CD4-positive, alpha-beta T cell treated with Interleukin-17A for 4 hours (primary cell): ENCODE measurements around the gene UBA3.

Experiments
- DNase-seq: peaks from one replicate; pipeline ENCODE4 v3.0.0-alpha.2; 2020; ENCODE audit warnings: mixed read lengths

Gene UBA3

DNA sequence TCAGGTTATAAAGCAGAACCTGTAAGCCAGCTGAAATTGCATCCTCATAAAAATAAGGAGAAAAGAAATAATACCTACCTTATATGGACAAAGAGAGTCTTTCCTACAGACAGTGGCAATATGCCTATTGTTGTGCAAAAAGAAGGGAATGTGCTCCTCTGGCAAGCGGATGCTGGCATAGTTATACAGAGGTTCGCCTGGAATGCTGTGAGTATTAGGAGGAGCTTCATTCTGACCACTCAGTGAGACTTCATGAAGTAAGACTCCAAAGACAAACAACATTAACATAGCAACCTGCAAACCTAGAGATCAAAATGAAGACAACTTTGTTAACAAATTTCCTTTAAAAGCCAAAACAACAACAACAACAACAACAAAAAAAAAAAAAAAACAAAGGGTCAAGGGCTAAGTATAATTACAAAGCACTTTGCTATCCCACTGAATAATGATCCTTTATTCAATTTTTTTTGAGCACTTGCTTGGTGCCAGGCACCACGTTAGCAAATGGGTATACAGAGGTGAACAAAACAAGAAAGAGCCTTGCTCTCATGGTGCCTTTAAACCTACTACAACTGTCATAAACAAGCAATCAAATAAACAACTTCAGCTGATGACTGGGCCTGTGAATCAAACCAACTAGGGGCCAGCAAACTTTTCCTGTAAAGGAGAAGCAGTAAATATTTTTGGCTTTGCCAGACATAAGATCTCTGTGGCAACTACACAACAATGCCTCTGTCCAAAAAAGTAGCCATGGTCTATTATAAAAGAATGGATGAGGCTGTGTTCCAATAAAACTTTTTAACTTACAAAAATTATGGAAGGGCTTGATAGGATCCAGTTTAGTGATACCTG is 70.4 kb downstream of the UBA3 start:
- DNase-seq: no peak

DNA sequence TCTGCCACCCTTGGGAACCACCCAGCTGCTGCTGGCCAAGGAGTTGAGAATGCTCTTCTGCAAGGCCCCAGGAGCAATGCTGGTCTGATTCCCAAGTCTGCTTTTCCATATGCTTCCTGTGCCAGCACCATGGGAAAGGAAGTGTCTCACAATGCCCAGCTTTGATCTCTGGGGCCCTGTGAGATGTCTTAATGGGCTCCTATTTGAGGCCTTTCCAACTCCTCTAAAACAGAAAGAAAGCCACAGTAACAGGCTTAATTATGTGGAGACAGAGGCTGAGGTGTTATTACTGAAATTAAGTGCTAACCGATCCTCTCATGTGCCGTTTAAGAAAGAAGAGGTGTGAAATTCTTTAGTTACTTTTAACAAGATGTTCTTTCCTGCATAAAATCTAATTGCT is 71.2 kb downstream of the UBA3 start:
- DNase-seq: no peak

DNA sequence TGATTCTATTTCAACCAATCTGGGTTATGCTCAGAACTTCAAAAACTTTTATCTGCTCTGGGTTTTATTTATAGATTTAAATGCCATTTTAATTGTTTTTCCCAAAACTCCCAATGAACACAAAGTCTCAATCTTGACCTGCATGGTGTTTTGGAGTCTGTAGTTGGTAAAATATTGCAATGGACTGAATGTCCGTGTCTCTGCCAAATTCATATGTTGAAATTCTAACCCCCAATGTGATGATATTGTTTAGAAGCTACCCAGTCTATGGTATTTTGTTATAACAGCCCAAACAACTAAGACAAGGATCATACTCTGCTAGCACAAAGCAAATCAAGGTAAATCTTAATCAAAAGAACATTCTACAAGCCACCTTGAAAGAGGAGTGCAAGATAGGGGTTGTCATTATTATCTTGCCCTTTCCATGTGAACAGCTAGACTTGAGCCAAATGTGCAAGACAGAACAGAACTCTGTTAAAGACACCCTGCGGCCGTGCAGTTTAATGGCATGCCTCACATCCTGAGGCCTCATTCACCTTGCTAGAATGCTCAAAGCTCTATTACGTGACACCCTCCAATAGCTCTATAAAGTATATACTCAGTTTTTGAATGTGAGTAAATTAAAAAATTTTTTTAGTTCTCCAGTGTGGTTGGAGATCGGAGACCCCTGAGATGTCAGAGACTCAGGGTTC is 74.2 kb downstream of the UBA3 start:
- DNase-seq: no peak

DNA sequence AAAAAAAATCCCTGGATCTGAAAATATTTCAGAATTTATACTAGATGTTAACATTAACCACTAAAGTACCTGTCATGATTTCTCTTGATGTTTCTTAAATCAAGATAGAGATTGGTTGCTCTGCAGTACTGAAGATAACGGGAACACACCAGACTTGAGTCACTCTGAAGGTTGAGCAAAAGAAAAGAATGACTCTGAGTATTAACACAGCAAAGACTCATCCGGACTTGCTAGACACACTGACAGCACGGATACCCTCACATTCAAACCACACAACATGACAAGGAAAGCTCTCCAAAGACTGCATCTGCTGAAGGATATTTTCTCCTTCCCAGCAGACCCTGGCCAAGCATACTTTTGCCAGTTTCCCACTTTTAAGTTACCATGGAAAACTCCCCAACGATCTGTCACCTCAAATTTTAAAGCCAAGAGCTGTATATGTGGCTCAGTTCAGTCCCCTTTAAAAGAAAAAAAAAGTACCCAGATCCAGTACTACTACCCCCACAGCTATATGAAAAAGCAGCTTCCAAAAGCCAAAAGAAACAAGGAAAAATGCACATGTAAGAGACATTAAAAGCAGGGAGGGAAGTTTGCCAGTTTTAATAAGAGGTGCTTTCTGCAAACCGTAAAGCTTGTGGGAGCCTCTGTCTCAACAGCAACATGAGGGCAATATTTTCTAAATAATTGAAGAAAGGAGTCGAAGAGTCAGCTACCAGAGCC is 74.9 kb downstream of the UBA3 start:
- no peak for DNase-seq
